ENCODE data around the gene LAMA2.
"Not testable (repeated sequence)": the region's sequence is repeated elsewhere in the genome, so short reads cannot be mapped to it uniquely, and the experiment has no call there.

LAMA2 gene

GRCh38 chr6:129046526-129046925, 163.6 kb downstream of the LAMA2 start:
- Histone ChIP-seq H3K9me3 (ENCODE audit: severe bottlenecking) (peaks cover 3% of the 10 kb centered on the region), H3K36me3 (no peaks in the 10 kb centered on the region), H3K27ac (no peak overlapping the region), H3K27me3 (ENCODE audit: insufficient read depth, low read depth, severe bottlenecking) (no peaks in the 10 kb centered on the region), H3K4me3 (ENCODE audit: low read depth, low read length) (no peak overlapping the region)
- TF ChIP-seq CTCF (IDR thresholded peaks at IDR 0.05; ENCODE audit: low read depth, low read length): no peak
- DNase-seq: no peak

- H3K36me3 ChIP-seq: no peaks in the 10 kb centered on the region
These were observed 164.9 kb downstream of the LAMA2 start for GRCh38 chr6:129047834-129048233.

GRCh38 chr6:129050086-129050485, 167.1 kb downstream of the LAMA2 start:
- Histone ChIP-seq H3K36me3 (no peaks in the 10 kb centered on the region), H3K27me3 (ENCODE audit: insufficient read depth, low read depth, severe bottlenecking) (no peaks in the 10 kb centered on the region), H3K4me3 (ENCODE audit: low read depth, low read length) (no peak overlapping the region), H3K9me3 (ENCODE audit: severe bottlenecking) (no peaks in the 10 kb centered on the region), H3K27ac (no peak overlapping the region)
- no peak for TF ChIP-seq CTCF (IDR thresholded peaks at IDR 0.05; ENCODE audit: low read depth, low read length)
- no peak for DNase-seq

More at GRCh38 chr6:129047834-129048233, 164.9 kb downstream of the LAMA2 start:
- peaks cover 3% of the 10 kb centered on the region for H3K9me3 ChIP-seq (ENCODE audit: severe bottlenecking)
- no peak for DNase-seq
- H3K27me3 ChIP-seq (ENCODE audit: insufficient read depth, low read depth, severe bottlenecking): no peaks in the 10 kb centered on the region
- no peak overlapping the region for H3K4me3 ChIP-seq (ENCODE audit: low read depth, low read length)
- no peak overlapping the region for H3K27ac ChIP-seq
- TF ChIP-seq CTCF (IDR thresholded peaks at IDR 0.05; ENCODE audit: low read depth, low read length): no peak

GRCh38 chr6:129053143-129053542, 170.2 kb downstream of the LAMA2 start:
- H3K27ac ChIP-seq; H3K27me3 ChIP-seq (ENCODE audit: insufficient read depth, low read depth, severe bottlenecking); H3K9me3 ChIP-seq (ENCODE audit: severe bottlenecking); H3K4me3 ChIP-seq (ENCODE audit: low read depth, low read length); DNase-seq; H3K36me3 ChIP-seq: not testable (repeated sequence)

- no peaks in the 10 kb centered on the region for H3K27me3 ChIP-seq (ENCODE audit: insufficient read depth, low read depth, severe bottlenecking)
- H3K9me3 ChIP-seq (ENCODE audit: severe bottlenecking): no peaks in the 10 kb centered on the region
- no peaks in the 10 kb centered on the region for H3K36me3 ChIP-seq
- TF ChIP-seq CTCF (IDR thresholded peaks at IDR 0.05; ENCODE audit: low read depth, low read length): no peak
- no peak overlapping the region for H3K27ac ChIP-seq
- no peak overlapping the region for H3K4me3 ChIP-seq (ENCODE audit: low read depth, low read length)
- DNase-seq: no peak
These were observed 172.9 kb downstream of the LAMA2 start for GRCh38 chr6:129055796-129056195.

GRCh38 chr6:129059650-129060049, 176.7 kb downstream of the LAMA2 start:
- no peak for TF ChIP-seq CTCF (IDR thresholded peaks at IDR 0.05; ENCODE audit: low read depth, low read length)
- H3K9me3 ChIP-seq (ENCODE audit: severe bottlenecking): no peaks in the 10 kb centered on the region
- no peak overlapping the region for H3K4me3 ChIP-seq (ENCODE audit: low read depth, low read length)
- no peak for DNase-seq
- no peaks in the 10 kb centered on the region for H3K27me3 ChIP-seq (ENCODE audit: insufficient read depth, low read depth, severe bottlenecking)
- H3K27ac ChIP-seq: no peak overlapping the region
- no peaks in the 10 kb centered on the region for H3K36me3 ChIP-seq

Data from WERI-Rb-1 (cell line).